SK-N-SH (cell line): ENCODE results near the gene GLG1. TPM values are rescaled to one million over a fixed set of nuclear protein-coding genes. Genes with fewer than 3 reads are reported as not detected.

Source experiments
- CTCF ChIA-PET: fragments of 300-600, 350-600 bp; formaldehyde crosslinking; extraction: SDS; loops from one replicate; lab custom pipeline; 2021; lab: Yijun Ruan, JAX
- POLR2A ChIA-PET: fragments of 350-600 bp; sonication (Branson Sonifier 250); formaldehyde crosslinking; extraction: SDS; loops from one replicate; lab custom pipeline; 2020; ENCODE audit warnings: antibody characterized with exemption, inconsistent platforms; lab: Yijun Ruan, JAX
- DNase-seq: peaks from one replicate; pipeline ENCODE4 v3.0.0; 2012
- H2AFZ ChIP-seq: fragments of 200-600 bp; sonication (generic); 2 replicates; pipeline ENCODE4 v1.8.1; 2016; ENCODE audit warnings: antibody characterized with exemption, mild to moderate bottlenecking, low read depth
- H3F3A ChIP-seq: fragments of 200-600 bp; sonication (generic); replicated peaks from 2 replicates; pipeline ENCODE3; 2016; ENCODE audit warnings: antibody characterized with exemption, mild to moderate bottlenecking; ENCODE audit not compliant: insufficient read depth
- H3K27ac ChIP-seq, 2 experiments: fragments of 200-500 bp in 1 of 2; fragments of 200-600 bp in 1 of 2; sonication (Bioruptor generic) in 1 of 2; sonication (generic), shearing (Covaris generic) in 1 of 2; 2 replicates each; pipeline versions ENCODE4 v1.5.1 to v1.6.1; 2014 to 2016; ENCODE audit warnings: low read depth in 2 of 2, inconsistent platforms in 1 of 2, low read length in 1 of 2, mild to moderate bottlenecking in 1 of 2, mixed read lengths in 1 of 2
- H3K27me3 ChIP-seq: fragments of 200-600 bp; sonication (generic), shearing (Covaris generic); 2 replicates; pipeline ENCODE4 v1.6.1; 2016; ENCODE audit warnings: mixed run types; ENCODE audit not compliant: insufficient read depth
- H3K36me3 ChIP-seq, 2 experiments: fragments of 200-500 bp in 1 of 2; fragments of 200-600 bp in 1 of 2; sonication (Bioruptor generic) in 1 of 2; sonication (generic) in 1 of 2; replicated peaks in 1 of 2; 2 replicates each; pipeline versions ENCODE3 to v1.5.1; 2014 to 2016; ENCODE audit warnings: low read length in 1 of 2, mild to moderate bottlenecking in 1 of 2; ENCODE audit not compliant: insufficient read depth in 2 of 2, control insufficient read depth in 1 of 2
- H3K4me1 ChIP-seq, 2 experiments: fragments of 200-500 bp in 1 of 2; fragments of 200-600 bp in 1 of 2; sonication (Bioruptor generic) in 1 of 2; sonication (generic), shearing (Covaris generic) in 1 of 2; 2 replicates each; pipeline versions ENCODE4 v1.5.1 to v1.6.1; 2014 to 2016; ENCODE audit warnings: low read depth in 1 of 2, low read length in 1 of 2, mixed run types in 1 of 2; ENCODE audit not compliant: insufficient read depth in 2 of 2, control insufficient read depth in 1 of 2
- H3K4me2 ChIP-seq: fragments of 200-600 bp; sonication (generic), shearing (Covaris generic); 2 replicates; pipeline ENCODE4 v1.6.1; 2017; ENCODE audit warnings: mixed run types
- H3K4me3 ChIP-seq, 2 experiments: fragments of 200-500 bp in 1 of 2; fragments of 200-600 bp in 1 of 2; sonication (Bioruptor generic) in 1 of 2; sonication (generic), shearing (Covaris generic) in 1 of 2; 2 replicates each; pipeline versions ENCODE4 v1.5.1 to v1.8.1; 2014 to 2016; ENCODE audit warnings: low read depth in 2 of 2, inconsistent platforms in 1 of 2, low read length in 1 of 2, mild to moderate bottlenecking in 1 of 2, mixed read lengths in 1 of 2, moderate library complexity in 1 of 2
- H3K79me2 ChIP-seq: fragments of 200-600 bp; sonication (generic); 2 replicates; pipeline ENCODE4 v1.8.1; 2017; ENCODE audit warnings: mild to moderate bottlenecking; ENCODE audit not compliant: insufficient read depth
- H3K9ac ChIP-seq: fragments of 200-600 bp; sonication (generic); 2 replicates; pipeline ENCODE4 v1.6.1; 2017; ENCODE audit warnings: mixed run types
- H3K9me2 ChIP-seq: fragments of 200-600 bp; sonication (generic); 2 replicates; pipeline ENCODE4 v1.6.1; 2017; ENCODE audit warnings: mixed run types
- H3K9me3 ChIP-seq: fragments of 200-600 bp; sonication (generic); 2 replicates; pipeline ENCODE4 v1.6.1; 2017; ENCODE audit warnings: mixed run types, mild to moderate bottlenecking, moderate library complexity
- H4K20me1 ChIP-seq: fragments of 200-600 bp; sonication (generic); 2 replicates; pipeline ENCODE4 v1.6.1; 2017; ENCODE audit warnings: mild to moderate bottlenecking, mixed run types; ENCODE audit not compliant: insufficient read depth
- CHD2 ChIP-seq: fragments of 150-350 bp; IDR thresholded peaks from 2 replicates; pipeline ENCODE4 v1.6.1; 2018; ENCODE audit warnings: low read length; ENCODE audit not compliant: partially characterized antibody
- ELF1 ChIP-seq: IDR thresholded peaks from 2 replicates; pipeline ENCODE4 v1.4.0; 2012
- EZH2phosphoT487 ChIP-seq: fragments of 200-600 bp; sonication (generic); IDR thresholded peaks from 2 replicates; pipeline ENCODE4 v1.6.1; 2017; ENCODE audit warnings: low read depth, mixed run types, mild to moderate bottlenecking, antibody characterized with exemption, moderate library complexity, borderline replicate concordance
- FOSL2 ChIP-seq: IDR thresholded peaks from 2 replicates; pipeline ENCODE4 v1.4.0; 2012; ENCODE audit warnings: low read depth, mild to moderate bottlenecking, moderate library complexity, borderline replicate concordance
- GATA2 ChIP-seq: sonication (generic); formaldehyde crosslinking; IDR thresholded peaks from 2 replicates; pipeline ENCODE4 v1.5.0; 2020; ENCODE audit warnings: mild to moderate bottlenecking, missing genetic modification reagents
- JUND ChIP-seq: IDR thresholded peaks from 2 replicates; pipeline ENCODE4 v1.4.0; 2012
- MXI1 ChIP-seq: IDR thresholded peaks from 2 replicates; pipeline ENCODE4 v1.6.1; 2012; ENCODE audit warnings: mild to moderate bottlenecking, low read depth, low read length, improper control_type of control experiment
- NRF1 ChIP-seq: IDR thresholded peaks from 2 replicates; pipeline ENCODE4 v1.6.1; 2012; ENCODE audit warnings: low read depth, mild to moderate bottlenecking, low read length
- RFX5 ChIP-seq: IDR thresholded peaks from 2 replicates; pipeline ENCODE4 v1.6.1; 2012; ENCODE audit warnings: mild to moderate bottlenecking, improper control_type of control experiment, low read length
- RXRA ChIP-seq: IDR thresholded peaks from 2 replicates; pipeline ENCODE4 v1.4.0; 2012; ENCODE audit warnings: low read depth, mild to moderate bottlenecking, borderline replicate concordance
- TCF12 ChIP-seq: IDR thresholded peaks from 2 replicates; pipeline ENCODE4 v1.4.0; 2012
- TEAD4 ChIP-seq: IDR thresholded peaks from 2 replicates; pipeline ENCODE4 v1.4.0; 2012; ENCODE audit warnings: mild to moderate bottlenecking, borderline replicate concordance; ENCODE audit not compliant: insufficient read depth
- WGBS: methylation state at CpG from one replicate; pipeline ENCODE4 v1.1.6; 2017; ENCODE audit warnings: low lambda C conversion rate; 5-methylcytosine and 5-hydroxymethylcytosine counted together
- polyA plus RNA-seq, 3 experiments: library from polyadenylated mRNA; depleted of rRNA; stranded (reverse); fragments of >200 nt; gene quantifications; 2 replicates each; pipeline ENCODE4 v1.2.3, GENCODE V29; 2012
- TF ChIP-seq, protein P1 (sequence below): IDR thresholded peaks from 2 replicates; pipeline ENCODE4 v1.4.0; 2012; ENCODE audit warnings: low read depth, borderline replicate concordance
- TF ChIP-seq, protein P2 (sequence below): IDR thresholded peaks from 2 replicates; pipeline ENCODE4 v1.4.0; 2012; ENCODE audit warnings: low read depth
- TF ChIP-seq, protein P3 (sequence below): fragments of 150-350 bp; IDR thresholded peaks from 2 replicates; pipeline ENCODE4 v1.6.1; 2016; ENCODE audit warnings: mild to moderate bottlenecking, low read depth, low read length
- TF ChIP-seq, protein P4 (sequence below): IDR thresholded peaks from 2 replicates; pipeline ENCODE4 v1.4.0; 2012; ENCODE audit warnings: low read depth, borderline replicate concordance
- TF ChIP-seq, protein P5 (sequence below): IDR thresholded peaks from 2 replicates; pipeline ENCODE4; 2012

Gene GLG1
- polyA plus RNA-seq, 1 of the 3 experiments (the other 2 are of a cell fraction), result 71.1 TPM

DNA sequence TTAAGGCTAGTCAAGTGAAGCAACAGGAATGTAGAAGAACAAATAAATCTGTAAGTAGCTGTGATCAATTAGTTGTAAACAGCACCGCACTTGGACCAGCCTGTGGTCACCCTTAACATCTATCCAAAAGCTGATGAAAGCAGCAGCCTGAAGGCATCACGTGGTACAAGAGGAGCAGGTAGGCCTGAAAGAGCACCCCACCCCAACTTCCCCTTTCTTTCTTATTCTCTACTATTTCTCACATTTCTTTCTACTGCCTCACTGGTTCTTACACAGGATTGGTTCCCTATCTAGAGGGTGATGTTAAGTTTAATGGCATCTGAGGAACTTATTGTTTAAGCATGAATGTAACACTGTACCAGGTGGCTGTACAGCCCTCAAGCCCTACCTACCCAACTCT is 143.0 kb downstream of the GLG1 start:
- Histone ChIP-seq H3K36me3 (peaks cover 66 to 74% of the 10 kb centered on the region in 2 experiments), H3F3A (no peaks in the 10 kb centered on the region), H4K20me1 (no peaks in the 10 kb centered on the region), H3K4me1 (no peaks in the 10 kb centered on the region), H3K4me3 (no peak overlapping the region), H3K9ac (no peak overlapping the region), H3K79me2 (no peaks in the 10 kb centered on the region), H2AFZ (no peak overlapping the region), H3K27me3 (no peaks in the 10 kb centered on the region), H3K27ac (no peak overlapping the region), H3K9me2 (no peaks in the 10 kb centered on the region), H3K9me3 (no peaks in the 10 kb centered on the region), H3K4me2 (no peak overlapping the region)
- ChIA-PET POLR2A (no interaction called here), CTCF (no interaction called here)
- DNase-seq, result no peak
- TF ChIP-seq TCF12 (no peak), TEAD4 (no peak)
- WGBS, result 97% methylated on average over 2 of the region's 2 CpGs

DNA sequence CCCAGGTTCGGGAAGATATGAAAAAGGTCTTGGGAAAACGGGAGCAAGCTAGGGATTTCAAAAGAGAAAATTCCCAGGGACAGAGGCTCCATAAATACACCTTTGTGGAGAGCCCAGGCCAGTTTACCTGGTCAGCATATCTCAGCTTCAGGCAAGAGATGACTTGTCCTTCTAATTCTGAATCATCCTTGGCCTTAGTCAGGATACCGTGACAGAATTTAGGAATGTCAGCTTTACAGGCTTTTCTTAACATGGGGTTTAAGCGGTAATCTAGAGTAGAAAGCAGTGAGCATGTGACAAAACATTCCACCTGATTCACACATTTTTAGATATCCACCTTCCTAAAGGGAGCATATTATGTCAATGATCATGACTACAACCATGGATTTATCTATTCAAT is 144.6 kb downstream of the GLG1 start:
- Histone ChIP-seq H3K36me3 (peaks cover 69 to 79% of the 10 kb centered on the region in 2 experiments), H3K27me3 (no peaks in the 10 kb centered on the region), H3K79me2 (no peaks in the 10 kb centered on the region), H3K9ac (no peak overlapping the region), H3K4me2 (no peak overlapping the region), H3K4me3 (no peak overlapping the region), H3K9me3 (no peaks in the 10 kb centered on the region), H3K27ac (no peak overlapping the region), H3F3A (no peaks in the 10 kb centered on the region), H3K4me1 (no peaks in the 10 kb centered on the region), H3K9me2 (no peaks in the 10 kb centered on the region), H4K20me1 (no peaks in the 10 kb centered on the region), H2AFZ (no peak overlapping the region)
- POLR2A ChIA-PET, result no interaction called here
- DNase-seq, result no peak
- TF ChIP-seq, protein P1, sequence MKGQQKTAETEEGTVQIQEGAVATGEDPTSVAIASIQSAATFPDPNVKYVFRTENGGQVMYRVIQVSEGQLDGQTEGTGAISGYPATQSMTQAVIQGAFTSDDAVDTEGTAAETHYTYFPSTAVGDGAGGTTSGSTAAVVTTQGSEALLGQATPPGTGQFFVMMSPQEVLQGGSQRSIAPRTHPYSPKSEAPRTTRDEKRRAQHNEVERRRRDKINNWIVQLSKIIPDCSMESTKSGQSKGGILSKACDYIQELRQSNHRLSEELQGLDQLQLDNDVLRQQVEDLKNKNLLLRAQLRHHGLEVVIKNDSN, result no peak
- no peak for TF ChIP-seq NRF1
- no peak for TF ChIP-seq TCF12
- no peak for TF ChIP-seq JUND
- TF ChIP-seq RXRA, result no peak
- TF ChIP-seq, protein P2, sequence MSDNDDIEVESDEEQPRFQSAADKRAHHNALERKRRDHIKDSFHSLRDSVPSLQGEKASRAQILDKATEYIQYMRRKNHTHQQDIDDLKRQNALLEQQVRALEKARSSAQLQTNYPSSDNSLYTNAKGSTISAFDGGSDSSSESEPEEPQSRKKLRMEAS, result no peak
- TF ChIP-seq MXI1, result no peak
- TF ChIP-seq EZH2phosphoT487, result no peak
- TF ChIP-seq, protein P3, sequence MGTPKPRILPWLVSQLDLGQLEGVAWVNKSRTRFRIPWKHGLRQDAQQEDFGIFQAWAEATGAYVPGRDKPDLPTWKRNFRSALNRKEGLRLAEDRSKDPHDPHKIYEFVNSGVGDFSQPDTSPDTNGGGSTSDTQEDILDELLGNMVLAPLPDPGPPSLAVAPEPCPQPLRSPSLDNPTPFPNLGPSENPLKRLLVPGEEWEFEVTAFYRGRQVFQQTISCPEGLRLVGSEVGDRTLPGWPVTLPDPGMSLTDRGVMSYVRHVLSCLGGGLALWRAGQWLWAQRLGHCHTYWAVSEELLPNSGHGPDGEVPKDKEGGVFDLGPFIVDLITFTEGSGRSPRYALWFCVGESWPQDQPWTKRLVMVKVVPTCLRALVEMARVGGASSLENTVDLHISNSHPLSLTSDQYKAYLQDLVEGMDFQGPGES, result no peak
- no peak for TF ChIP-seq CHD2
- TF ChIP-seq RFX5, result no peak
- TF ChIP-seq GATA2, result no peak
- TF ChIP-seq, protein P4, sequence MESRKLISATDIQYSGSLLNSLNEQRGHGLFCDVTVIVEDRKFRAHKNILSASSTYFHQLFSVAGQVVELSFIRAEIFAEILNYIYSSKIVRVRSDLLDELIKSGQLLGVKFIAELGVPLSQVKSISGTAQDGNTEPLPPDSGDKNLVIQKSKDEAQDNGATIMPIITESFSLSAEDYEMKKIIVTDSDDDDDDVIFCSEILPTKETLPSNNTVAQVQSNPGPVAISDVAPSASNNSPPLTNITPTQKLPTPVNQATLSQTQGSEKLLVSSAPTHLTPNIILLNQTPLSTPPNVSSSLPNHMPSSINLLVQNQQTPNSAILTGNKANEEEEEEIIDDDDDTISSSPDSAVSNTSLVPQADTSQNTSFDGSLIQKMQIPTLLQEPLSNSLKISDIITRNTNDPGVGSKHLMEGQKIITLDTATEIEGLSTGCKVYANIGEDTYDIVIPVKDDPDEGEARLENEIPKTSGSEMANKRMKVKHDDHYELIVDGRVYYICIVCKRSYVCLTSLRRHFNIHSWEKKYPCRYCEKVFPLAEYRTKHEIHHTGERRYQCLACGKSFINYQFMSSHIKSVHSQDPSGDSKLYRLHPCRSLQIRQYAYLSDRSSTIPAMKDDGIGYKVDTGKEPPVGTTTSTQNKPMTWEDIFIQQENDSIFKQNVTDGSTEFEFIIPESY, result no peak
- TF ChIP-seq, protein P5, sequence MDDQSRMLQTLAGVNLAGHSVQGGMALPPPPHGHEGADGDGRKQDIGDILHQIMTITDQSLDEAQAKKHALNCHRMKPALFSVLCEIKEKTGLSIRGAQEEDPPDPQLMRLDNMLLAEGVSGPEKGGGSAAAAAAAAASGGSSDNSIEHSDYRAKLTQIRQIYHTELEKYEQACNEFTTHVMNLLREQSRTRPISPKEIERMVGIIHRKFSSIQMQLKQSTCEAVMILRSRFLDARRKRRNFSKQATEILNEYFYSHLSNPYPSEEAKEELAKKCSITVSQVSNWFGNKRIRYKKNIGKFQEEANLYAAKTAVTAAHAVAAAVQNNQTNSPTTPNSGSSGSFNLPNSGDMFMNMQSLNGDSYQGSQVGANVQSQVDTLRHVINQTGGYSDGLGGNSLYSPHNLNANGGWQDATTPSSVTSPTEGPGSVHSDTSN, result no peak
- no peak for TF ChIP-seq FOSL2
- no peak for TF ChIP-seq ELF1
- WGBS, result 98% methylated on average over 4 of the region's 4 CpGs
- CTCF ChIA-PET, result interaction anchor here (1.6 kb wide), 1 partner anchor 160 kb away, joined by 3 read pairs; no protein-coding TSS in a partner anchor
